Measurements from ENCODE around the gene USH2A.

DNA sequence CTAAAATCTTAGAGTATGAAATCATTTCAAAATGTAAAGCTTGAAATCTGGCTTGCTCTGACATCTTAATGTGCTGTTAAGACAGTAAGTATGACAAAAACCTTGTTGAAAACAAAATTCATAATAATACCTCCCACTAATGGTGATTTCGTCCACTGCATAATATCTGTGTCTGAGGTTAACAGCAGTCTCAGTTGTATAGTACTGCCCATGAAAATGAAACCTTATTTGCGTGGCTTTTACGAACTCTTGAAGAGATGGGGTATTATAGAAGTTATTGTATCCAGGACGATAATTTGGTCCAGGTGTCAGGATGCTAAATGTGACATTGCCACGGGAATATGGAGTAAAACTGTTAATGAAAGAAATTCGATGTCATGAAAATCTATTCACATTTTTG lies 99.9 kb downstream of the USH2A start:
- TF ChIP-seq, protein P1, sequence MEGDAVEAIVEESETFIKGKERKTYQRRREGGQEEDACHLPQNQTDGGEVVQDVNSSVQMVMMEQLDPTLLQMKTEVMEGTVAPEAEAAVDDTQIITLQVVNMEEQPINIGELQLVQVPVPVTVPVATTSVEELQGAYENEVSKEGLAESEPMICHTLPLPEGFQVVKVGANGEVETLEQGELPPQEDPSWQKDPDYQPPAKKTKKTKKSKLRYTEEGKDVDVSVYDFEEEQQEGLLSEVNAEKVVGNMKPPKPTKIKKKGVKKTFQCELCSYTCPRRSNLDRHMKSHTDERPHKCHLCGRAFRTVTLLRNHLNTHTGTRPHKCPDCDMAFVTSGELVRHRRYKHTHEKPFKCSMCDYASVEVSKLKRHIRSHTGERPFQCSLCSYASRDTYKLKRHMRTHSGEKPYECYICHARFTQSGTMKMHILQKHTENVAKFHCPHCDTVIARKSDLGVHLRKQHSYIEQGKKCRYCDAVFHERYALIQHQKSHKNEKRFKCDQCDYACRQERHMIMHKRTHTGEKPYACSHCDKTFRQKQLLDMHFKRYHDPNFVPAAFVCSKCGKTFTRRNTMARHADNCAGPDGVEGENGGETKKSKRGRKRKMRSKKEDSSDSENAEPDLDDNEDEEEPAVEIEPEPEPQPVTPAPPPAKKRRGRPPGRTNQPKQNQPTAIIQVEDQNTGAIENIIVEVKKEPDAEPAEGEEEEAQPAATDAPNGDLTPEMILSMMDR (conservative IDR thresholded peaks at IDR 0.05; ENCODE audit: low read depth, low read length), result no peak
- no peak for TF ChIP-seq EZH2 (IDR thresholded peaks at IDR 0.05; ENCODE audit: borderline replicate concordance, low read depth, low read length, poor library complexity, severe bottlenecking)

Data from A673 (cell line).